Measurements from ENCODE around the gene TMTC1. TPM values are rescaled to one million over a fixed set of nuclear protein-coding genes. Genes with fewer than 3 reads are reported as not detected.

Gene TMTC1
- total and polyA plus RNA-seq, 2 of the 8 experiments (the other 6 are each of a cell fraction or from before 2014, with no cell fraction given) = 15.4 to 20.8 TPM

DNA sequence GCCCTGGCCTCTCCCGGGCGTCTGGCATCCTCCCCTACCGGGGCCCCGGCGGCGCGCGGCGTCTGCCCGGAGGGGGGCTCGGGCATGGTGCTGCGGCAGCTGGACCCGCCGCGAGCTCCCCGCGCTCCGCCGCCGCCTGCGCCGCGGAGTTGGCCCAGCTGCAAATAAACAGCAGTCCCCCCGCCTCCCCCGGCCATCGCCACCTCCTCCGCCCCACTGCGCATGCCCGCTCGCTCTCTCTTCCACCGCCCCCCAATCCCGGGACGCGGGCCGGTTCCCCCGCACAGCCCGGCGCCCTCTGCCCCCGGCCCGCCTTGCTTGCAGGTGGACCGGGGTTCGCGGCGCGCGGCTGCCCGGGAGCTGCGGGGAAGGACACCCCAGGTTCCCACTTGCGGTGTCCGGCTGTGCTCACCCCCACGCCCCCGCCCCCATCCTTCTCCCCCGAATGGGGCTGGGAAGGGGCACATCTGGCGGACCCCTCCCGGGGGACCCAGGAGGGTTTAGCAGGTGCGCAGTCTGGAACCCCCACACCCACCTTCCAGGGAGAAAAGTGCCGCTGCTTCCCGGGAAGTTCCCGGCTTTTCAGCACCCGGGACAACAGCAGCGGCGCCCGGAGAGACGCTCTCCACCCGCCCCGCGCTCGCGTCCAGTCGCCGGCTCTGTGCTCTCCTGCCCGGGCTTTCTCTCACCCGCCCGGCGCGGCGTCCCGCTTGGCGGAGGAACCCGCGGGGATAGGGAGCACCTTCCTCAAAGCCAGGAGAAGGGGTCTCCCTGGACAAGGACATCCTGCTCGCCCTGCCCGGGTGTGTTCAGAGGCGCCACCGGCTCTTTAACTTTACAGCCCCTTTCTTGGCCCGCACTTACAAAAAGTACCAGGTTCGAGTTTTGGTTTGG is at the start of gene TMTC1 (continued):
- no peak for TF ChIP-seq RXRA (IDR thresholded peaks at IDR 0.05; ENCODE audit: insufficient read depth, low read depth, low read length)
- TF ChIP-seq ASH2L (IDR thresholded peaks at IDR 0.05; ENCODE audit: low read length) = peak; percentile 29
- TF ChIP-seq RBBP5 (IDR thresholded peaks at IDR 0.05; ENCODE audit: borderline replicate concordance, low read depth, low read length) = peak; percentile 61; the same call in 1 of the 2 replicates
- TF ChIP-seq POLR2A (IDR thresholded peaks at IDR 0.05; ENCODE audit: control extremely low read depth in 1 of 2, low read depth in 2 of 2, low read length in 2 of 2) = peak; percentile 38 to 46; a peak in 2 of 3 replicates
- TF ChIP-seq, protein P1, sequence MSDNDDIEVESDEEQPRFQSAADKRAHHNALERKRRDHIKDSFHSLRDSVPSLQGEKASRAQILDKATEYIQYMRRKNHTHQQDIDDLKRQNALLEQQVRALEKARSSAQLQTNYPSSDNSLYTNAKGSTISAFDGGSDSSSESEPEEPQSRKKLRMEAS (IDR thresholded peaks at IDR 0.05) = peak; percentile 47; the same call in 1 of the 2 replicates
- TF ChIP-seq SIN3A (conservative IDR thresholded peaks at IDR 0.05 in 1 of 2, IDR thresholded peaks at IDR 0.05 in 1 of 2; ENCODE audit: low read depth in 1 of 2, low read length in 2 of 2) = 0 out of 4 replicates have a peak, but pooled peaks of 1 of the 2 experiments have one; percentile 21
- TF ChIP-seq YY1 (IDR thresholded peaks at IDR 0.05; ENCODE audit: low read depth, low read length) = no peak
- no peak for TF ChIP-seq TAF7 (optimal IDR thresholded peaks at IDR 0.05; ENCODE audit: borderline replicate concordance, low read depth, low read length)
- no peak for TF ChIP-seq SUZ12 (IDR thresholded peaks at IDR 0.05; ENCODE audit: low read length)
- TF ChIP-seq TBP (IDR thresholded peaks at IDR 0.05; ENCODE audit: low read depth, low read length) = no peak
